Hematopoietic multipotent progenitor cell treated with erythropoietin and hydrocortisone succinate and interleukin-3 and kit ligand, for 17 days (in vitro differentiated cells): ENCODE measurements around the gene HOPX.
"Not testable (repeated sequence)": the region's sequence is repeated elsewhere in the genome, so short reads cannot be mapped to it uniquely, and the experiment has no call there.

Experiments used
- DNase-seq: peaks from one replicate; pipeline ENCODE4 v3.0.0-alpha.2; 2015; ENCODE audit warnings: low spot score

HOPX gene

GRCh38 chr4:56688094-56688647 is 7.1 kb upstream of the HOPX start:
- no peak for DNase-seq

- DNase-seq, result no peak
Measured at GRCh38 chr4:56686537-56687231, 5.6 kb upstream of the HOPX start.

GRCh38 chr4:56684320-56685050 is 3.4 kb upstream of the HOPX start:
- no peak for DNase-seq

DNA sequence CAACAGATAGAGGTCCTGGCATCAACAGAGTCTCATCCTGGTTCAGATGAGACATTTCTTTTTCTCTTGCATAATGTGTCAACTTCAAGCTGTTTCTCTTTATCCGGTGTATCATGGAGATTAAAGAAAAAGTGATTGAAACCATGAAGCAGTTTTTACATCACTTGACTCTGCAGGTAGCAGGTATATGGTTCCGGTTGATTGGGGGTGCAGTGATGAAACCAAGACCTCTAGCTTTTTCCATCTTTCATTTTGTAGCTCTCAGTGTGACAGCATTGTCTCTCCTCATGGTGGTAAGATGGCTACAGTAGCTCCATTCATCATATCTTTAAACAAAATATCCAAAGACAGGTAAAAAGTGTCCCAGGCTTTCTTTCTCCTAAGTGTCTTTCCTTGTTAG is 2.4 kb upstream of the HOPX start:
- DNase-seq, result no peak

DNA sequence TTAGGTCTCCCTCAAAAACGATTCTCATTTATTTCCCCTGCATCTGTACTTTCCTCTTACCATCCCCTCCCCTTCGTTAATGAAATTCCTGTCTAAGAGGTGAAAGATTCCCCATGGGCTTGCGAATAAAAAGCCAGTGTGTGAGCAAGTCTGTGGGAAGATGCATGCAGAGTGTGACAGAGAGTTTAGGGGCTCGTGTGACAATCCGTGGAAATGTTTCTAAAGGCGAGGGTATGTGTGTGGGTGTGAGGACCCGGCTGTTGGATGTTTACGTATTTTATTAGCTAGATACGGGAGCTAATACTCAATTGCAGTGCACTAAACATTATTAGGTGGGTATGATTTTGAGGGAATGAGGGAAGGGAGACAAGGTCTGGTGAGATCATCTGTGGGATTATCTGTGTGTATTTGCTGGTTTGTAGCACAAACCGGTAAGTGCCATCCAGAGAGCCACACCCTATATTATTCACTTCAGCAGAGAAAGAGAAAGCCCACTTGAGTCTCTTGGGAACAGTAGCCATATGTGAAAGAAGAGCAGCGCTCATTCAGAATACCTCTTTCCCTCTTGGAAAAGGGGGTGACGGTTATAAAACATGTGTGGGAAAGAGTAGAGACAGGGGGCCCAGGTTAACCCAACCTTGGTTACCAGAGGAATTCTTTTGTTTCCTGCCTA is 893 bp upstream of the HOPX start:
- no peak for DNase-seq

DNA sequence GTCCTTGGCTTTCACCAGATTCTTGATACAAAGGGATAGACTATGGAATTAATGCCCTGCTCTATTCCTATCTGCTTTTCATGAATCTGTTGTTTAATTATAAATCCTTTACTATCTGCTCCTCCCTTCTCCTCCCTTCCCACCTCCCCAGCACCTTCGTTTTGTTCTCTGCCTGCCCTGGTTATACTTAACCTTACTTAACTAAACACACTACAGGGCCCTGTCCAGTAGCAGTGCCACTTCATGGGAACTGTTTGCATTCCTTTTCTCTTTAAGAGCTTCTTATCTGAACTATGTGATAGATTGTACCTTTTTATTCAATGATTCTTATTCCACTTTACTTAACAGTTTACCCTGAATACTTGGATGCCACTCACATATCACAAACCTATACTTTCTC is 830 bp downstream of the HOPX start:
- no peak for DNase-seq

DNA sequence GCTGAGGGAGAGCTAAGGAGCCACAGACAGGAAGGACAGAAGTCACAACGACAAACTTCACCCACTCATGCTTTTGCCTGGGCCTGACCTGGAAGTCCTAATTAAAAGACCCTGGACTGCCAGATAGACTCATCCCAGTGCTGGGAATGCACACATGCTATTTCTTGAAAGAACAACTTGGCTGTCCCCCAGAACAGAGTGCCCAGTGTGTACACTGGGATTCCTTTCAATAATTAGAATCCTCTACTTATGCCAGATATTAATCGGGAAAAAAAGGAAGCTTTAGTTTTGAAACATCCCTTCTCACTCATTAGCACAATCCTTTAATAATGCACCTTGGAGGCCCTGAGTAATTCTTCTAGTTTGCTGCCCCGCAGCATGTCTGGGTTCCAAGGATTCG is 3.4 kb downstream of the HOPX start:
- DNase-seq, result no peak

DNA sequence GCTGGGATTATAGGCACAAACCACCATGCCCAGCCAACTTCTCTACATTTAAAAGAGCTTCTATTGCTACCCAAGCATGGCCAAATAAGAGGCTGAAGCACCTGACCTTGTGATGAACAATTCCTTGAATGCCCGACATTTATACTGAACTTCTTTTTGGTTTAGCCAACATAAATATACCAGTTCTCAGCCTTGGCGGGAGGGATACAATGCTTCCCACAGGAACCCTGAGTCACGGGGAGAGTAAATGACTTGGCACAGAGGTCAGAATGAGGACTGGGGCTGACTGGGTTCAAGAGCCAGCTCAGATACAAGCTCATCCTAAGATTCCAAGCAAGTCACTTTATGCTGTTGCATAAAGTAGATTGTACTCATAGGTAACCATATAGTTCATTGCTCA is 6.1 kb downstream of the HOPX start:
- no peak for DNase-seq

DNA sequence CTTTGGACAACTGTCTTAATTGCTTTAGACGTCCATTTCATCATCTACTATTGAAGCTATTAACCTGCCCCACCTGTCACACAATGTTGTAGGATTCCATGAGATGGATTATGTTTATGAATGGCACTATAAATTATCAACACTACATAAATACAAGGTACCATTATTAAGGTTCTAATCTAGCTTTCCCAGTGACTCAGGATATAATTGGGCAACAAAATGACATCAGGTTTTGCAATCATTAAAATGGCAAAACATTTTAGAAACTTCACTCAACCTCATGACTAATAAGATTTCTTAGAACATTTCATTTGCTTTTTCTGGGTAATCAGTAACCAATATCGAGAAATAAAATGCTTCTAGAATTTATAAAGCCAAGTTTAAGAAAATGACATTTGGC is 9.2 kb downstream of the HOPX start:
- no peak for DNase-seq

DNA sequence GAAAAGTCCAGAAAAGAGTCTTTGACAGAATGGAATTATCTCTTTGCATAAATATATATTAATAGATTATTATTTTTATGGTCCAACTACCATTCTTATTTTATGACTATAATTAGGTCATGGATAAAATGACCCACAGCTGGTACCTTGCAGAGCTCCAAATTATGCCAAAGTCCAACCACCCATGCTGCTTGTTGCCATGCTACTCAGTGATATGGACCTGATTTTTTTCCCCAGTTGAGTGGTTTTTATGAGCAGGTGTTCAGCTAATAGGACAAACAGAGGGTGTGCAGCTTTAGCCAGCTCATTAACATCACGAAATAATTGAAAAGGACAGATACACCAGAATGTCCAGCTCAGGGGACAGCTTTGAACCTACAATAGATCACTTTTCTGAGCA is 9.7 kb downstream of the HOPX start:
- no peak for DNase-seq

- no peak for DNase-seq
Measured at GRCh38 chr4:56668267-56668666, 12.8 kb downstream of the HOPX start.

GRCh38 chr4:56667396-56667795 is 13.7 kb downstream of the HOPX start:
- not testable (repeated sequence) for DNase-seq

- no peak for DNase-seq
Measured at GRCh38 chr4:56666279-56666678, 14.8 kb downstream of the HOPX start.

GRCh38 chr4:56665781-56666180 is 15.3 kb downstream of the HOPX start:
- no peak for DNase-seq

GRCh38 chr4:56662782-56663468 is 18.2 kb downstream of the HOPX start:
- DNase-seq, result no peak

- DNase-seq, result no peak
Measured at GRCh38 chr4:56659946-56660345, 21.1 kb downstream of the HOPX start.

- no peak for DNase-seq
Measured at GRCh38 chr4:56658528-56658927, 22.6 kb downstream of the HOPX start.

DNA sequence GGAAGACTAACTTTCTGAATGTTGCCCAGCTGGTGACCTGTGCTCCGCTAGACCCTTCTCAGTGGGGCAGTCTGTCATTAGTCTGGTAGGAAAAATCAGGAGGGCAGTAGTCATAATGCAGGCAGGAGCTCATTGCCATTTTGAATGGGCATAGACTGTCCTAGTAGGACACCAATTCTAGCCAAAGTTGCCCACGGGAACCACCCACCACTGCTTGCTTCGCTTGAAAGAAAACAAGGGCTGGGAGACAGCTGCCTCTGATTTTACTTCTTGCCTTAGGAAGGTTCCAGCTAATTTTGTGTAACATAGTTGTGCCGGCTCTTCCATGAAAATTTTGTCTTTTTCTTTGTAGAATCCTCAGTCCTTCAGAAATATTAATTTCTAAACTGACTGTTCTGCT is 23.3 kb downstream of the HOPX start:
- no peak for DNase-seq

DNA sequence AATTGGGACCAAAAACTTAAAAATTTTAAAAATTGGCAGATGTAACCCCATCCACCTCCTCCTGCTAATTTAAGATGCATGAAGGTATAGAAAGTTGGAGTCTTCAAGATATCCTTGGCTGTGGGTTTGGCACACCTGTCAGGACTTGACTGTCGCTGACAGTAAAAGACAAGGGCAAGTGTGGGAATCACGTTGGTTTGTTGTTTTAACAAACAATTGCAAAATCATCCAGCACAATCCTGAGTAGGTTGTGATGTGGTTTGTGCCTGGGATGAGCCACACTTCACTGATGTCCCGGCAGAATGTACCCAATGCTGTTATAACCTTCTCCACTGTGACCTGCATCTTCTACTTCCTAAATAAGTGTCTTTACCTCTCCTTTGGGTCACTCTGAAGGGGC is 24.0 kb downstream of the HOPX start:
- DNase-seq, result no peak

GRCh38 chr4:56656346-56656643 is 24.8 kb downstream of the HOPX start:
- DNase-seq, result no peak

DNA sequence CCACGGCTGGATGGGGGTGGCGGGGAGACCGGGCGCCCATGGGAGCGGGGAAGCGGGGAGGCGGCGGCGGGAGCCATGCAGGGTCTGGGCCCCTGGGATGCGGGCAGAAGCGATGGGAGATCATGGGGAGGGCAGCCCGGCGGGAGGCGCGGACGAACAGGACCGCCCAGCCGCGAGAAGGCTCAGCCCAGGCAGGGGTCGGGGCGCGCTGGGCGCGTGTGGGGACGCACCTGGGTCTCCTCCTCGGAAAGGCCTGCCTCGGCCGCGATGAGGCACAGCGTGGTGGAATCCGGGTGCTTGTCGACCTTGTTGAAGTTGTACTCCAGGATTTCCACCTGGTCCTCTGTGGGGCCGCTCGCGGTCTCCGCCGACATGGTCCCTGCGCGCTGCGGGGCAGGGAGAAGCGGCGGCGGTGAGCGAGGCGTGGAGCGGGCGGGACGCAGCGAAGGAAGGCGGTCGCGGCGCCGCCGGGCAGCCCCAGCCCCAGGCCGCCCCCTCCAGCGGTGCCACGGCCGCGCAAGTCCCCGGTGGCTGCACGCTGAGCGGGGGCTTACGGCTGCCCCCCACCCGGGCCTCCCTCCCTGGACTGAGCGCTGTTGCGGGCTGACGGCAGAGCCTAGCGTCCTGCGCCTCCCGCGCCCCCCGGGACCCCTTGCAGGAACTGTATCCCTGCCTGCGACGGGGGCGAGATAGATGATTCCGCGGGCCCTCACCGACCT is 25.3 kb downstream of the HOPX start:
- DNase-seq, result no peak

DNA sequence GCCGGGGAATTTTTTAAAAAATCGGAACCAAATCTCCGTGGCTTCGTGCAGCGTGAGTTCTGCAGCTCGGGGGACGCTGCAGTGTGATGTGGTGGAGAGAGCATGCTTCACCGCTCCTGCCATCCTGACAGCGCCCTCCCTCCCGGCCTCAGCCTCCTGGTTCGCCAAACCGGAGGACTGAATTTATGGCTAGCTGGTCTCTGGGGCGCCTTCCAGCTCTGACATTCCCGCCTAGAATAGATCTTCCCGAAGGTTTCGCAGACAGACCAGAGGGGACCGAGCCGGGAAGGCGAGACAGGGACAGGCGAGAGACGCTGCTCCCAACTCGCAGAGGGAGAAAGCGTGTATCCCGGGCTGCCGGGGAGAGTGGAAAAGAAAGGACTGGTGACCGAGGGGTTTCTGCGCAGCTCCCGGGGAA is 25.9 kb downstream of the HOPX start:
- no peak for DNase-seq
